ENCODE measurements around the gene PRKN.

The PRKN gene

DNA sequence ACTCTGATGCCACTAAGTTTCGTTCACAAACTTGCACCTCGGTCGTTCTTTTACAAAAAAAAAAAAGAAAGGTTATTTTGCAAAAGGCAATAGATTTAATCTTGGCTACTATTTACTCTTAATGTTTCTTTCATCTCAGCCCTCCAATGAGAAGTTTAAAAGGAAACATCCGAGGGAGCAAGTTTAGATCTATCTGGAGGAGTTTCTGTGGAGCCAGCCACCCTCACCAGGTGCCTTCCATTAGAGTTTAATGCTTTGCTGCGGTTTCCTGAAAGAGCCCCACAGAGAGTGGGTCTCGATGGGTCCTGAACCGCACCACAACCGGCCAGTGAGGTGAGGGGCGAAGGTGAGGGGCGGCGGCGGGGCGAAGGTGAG, 632 bp downstream of the PRKN start:
- peak overlapping the region; percentile 83 for H3K4me3 ChIP-seq (ENCODE audit: low read depth, low read length)
- no peak for DNase-seq (ENCODE audit: low read depth)
- TF ChIP-seq, protein P1, sequence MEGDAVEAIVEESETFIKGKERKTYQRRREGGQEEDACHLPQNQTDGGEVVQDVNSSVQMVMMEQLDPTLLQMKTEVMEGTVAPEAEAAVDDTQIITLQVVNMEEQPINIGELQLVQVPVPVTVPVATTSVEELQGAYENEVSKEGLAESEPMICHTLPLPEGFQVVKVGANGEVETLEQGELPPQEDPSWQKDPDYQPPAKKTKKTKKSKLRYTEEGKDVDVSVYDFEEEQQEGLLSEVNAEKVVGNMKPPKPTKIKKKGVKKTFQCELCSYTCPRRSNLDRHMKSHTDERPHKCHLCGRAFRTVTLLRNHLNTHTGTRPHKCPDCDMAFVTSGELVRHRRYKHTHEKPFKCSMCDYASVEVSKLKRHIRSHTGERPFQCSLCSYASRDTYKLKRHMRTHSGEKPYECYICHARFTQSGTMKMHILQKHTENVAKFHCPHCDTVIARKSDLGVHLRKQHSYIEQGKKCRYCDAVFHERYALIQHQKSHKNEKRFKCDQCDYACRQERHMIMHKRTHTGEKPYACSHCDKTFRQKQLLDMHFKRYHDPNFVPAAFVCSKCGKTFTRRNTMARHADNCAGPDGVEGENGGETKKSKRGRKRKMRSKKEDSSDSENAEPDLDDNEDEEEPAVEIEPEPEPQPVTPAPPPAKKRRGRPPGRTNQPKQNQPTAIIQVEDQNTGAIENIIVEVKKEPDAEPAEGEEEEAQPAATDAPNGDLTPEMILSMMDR (IDR thresholded peaks at IDR 0.05; ENCODE audit: low read depth, low read length, missing control alignments) = no peak

DNA sequence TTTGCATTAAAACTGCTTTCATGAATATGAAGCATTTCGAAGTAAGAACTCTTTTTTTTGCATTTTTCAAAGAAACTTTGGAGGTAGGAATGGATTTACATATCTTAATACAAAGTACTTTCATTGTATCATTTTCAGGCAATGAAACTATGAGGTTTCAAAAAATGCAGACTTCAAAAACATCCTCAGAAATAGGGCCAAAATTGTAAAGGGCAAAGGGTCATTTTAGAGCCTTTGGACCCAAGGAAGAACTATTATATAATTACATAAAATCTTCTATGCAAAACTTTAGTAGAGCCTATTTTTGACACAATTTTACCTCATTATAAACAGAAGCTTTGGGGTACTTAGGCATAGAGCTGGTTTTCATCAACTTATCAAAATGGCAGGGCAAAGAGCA, 4.9 kb downstream of the PRKN start:
- no peak overlapping the region for H3K4me3 ChIP-seq (ENCODE audit: low read depth, low read length)
- no peak for DNase-seq (ENCODE audit: low read depth)
- TF ChIP-seq, protein P1 (IDR thresholded peaks at IDR 0.05; ENCODE audit: low read depth, low read length, missing control alignments) = no peak

DNA sequence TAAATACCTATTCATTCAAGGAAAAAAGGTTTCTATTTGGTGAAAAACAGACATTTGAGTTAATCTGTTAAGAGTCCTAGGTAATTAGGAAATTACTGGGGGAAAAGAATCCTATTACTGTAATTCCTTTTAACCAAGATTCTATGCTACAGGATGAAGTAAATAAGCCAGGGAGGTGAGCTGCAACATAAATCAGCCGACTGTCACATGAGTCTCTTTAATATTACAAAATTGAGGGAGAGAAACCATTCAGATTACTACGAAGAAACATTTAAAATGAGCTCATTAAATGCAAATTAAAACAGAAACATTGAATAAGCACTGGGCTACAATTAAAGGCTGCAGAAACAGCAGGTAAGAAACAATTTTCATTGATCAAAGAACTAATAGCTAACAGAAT, 5.3 kb downstream of the PRKN start:
- H3K4me3 ChIP-seq (ENCODE audit: low read depth, low read length) = no peak overlapping the region
- TF ChIP-seq, protein P1 (IDR thresholded peaks at IDR 0.05; ENCODE audit: low read depth, low read length, missing control alignments) = no peak
- no peak for DNase-seq (ENCODE audit: low read depth)

DNA sequence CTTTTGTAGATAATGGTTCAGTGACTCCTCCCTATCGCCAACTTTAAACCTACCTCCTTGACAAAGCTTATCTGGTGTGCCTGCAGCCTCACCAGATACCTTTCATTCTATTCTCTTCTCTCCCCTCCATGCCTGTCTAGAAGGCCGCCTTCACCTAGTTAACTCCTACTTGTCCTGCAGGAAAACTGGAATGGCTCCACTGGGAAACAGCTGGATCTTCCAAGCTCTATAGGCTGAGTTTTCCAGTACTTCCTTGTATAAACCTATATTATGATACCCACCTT, 6.2 kb downstream of the PRKN start:
- DNase-seq (ENCODE audit: low read depth) = no peak
- H3K4me3 ChIP-seq (ENCODE audit: low read depth, low read length) = no peak overlapping the region
- TF ChIP-seq, protein P1 (IDR thresholded peaks at IDR 0.05; ENCODE audit: low read depth, low read length, missing control alignments) = no peak

DNA sequence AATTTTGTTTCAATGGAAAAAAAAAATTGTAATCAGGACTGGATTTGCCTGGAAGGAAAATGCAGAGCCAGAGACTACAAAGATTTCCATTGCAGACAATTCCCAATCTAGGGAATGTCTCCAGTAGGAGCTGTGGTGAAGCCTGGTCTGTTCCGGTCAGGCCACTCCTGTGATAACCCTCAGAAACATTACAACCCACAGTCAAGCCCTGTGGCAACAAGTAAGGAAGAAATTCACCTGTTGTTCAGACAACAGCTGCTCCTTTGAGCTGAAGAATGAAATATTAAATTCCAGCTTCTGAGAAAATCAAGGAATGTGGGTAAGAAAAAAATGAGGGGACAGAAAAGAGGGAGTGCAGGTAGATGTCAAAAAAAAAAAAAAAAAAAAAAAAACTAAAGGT, 8.0 kb downstream of the PRKN start:
- TF ChIP-seq, protein P1 (IDR thresholded peaks at IDR 0.05; ENCODE audit: low read depth, low read length, missing control alignments) = no peak
- no peak overlapping the region for H3K4me3 ChIP-seq (ENCODE audit: low read depth, low read length)
- DNase-seq (ENCODE audit: low read depth) = no peak

DNA sequence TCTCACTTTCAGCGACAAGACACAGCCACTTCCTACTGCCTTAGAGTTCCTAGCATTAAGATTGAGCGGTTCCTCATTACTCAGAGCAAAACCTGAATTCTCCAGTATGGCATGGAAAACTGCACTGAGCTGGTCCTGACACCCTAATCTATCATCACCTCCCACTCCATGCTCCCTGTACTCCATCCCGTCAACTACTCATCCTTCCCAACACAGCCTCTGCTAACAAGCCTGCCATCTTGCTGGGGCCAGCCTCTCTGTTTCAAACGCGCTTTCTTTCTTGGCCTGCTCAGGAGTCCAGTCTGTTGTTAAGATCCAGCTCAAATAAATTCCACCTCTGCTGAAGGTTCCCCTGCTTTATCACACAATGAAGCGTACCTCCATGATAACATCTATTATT, 12.0 kb downstream of the PRKN start:
- H3K4me3 ChIP-seq (ENCODE audit: low read depth, low read length) = no peak overlapping the region
- TF ChIP-seq, protein P1 (IDR thresholded peaks at IDR 0.05; ENCODE audit: low read depth, low read length, missing control alignments) = no peak
- no peak for DNase-seq (ENCODE audit: low read depth)

DNA sequence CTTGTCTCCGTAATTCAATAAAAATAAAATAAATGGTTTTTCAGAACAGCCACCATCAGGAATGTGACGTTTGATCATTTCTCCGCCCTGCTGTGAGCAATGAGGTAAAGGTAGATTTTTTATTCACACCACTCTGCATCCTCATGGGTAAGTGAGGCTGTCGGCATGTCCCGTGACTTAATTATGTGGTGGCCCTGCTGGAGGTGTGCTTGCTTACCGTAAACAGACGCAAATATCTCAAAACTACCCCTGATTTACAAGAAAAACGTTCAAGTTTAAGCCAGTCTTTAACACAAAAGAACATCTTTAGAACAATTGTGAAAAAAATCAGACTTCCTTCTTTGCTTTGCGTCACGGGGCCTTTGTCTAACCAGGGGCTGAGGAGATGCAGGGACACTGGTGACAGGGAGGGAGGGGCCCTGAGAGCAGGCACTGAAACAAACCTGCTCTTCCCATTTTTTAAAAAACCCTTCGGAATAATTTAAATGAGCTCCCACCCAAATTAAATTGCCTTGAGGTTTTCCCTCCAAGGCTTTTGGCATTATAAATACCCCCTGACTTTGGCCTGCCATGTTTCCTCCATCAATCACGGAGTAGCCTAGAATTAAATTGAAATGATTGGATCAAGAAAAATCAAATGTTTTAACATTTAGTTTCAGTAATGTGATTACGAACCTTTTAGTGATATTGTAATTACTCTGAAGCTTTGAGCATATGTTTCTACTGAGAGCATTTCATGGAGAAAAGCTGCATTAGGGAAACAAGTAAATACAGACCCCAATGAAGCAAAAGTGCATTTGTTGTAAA, 13.4 kb downstream of the PRKN start:
- no peak overlapping the region for H3K4me3 ChIP-seq (ENCODE audit: low read depth, low read length)
- DNase-seq (ENCODE audit: low read depth) = no peak
- TF ChIP-seq, protein P1 (IDR thresholded peaks at IDR 0.05; ENCODE audit: low read depth, low read length, missing control alignments) = no peak

Data from GM12864 (cell line).